ENCODE data around the gene ELF5.

ELF5 gene

GRCh38 chr11:34513682-34514449 is at the start of gene ELF5:
Gene ELF5 (minus strand): TSS chr11:34513794. CDS start chr11:34505749, 8,045 bp downstream.
- no peak within 1 kb of the TSS for H3K27ac Mint-ChIP-seq
- ATAC-seq (no peak), DNase-seq (no peak)
- H3K9me3 Mint-ChIP-seq, result no peaks in the 10 kb centered on the region
- H3K27me3 Mint-ChIP-seq, result peaks cover 2% of the 10 kb centered on the region
- H3K4me1 Mint-ChIP-seq, result no peaks in the 10 kb centered on the region
- H3K4me3 Mint-ChIP-seq, result no peak within 1 kb of the TSS
- no peaks in the 10 kb centered on the region for H3K36me3 Mint-ChIP-seq (ENCODE audit: low read depth)

- Mint-ChIP-seq H3K4me1 (no peaks in the 10 kb centered on the region), H3K4me3 (no peak overlapping the region), H3K27me3 (peaks cover 45% of the 10 kb centered on the region), H3K27ac (no peak overlapping the region), H3K36me3 (ENCODE audit: low read depth) (no peaks in the 10 kb centered on the region), H3K9me3 (no peaks in the 10 kb centered on the region)
- no peak for ATAC-seq
- no peak for DNase-seq
These were observed 49.4 kb upstream of the ELF5 start for GRCh38 chr11:34562976-34563375.

- Mint-ChIP-seq H3K27ac (no peak overlapping the region), H3K36me3 (ENCODE audit: low read depth) (no peaks in the 10 kb centered on the region)
These were observed 46.9 kb upstream of the ELF5 start for GRCh38 chr11:34560511-34560910.

GRCh38 chr11:34558673-34559072 is 45.1 kb upstream of the ELF5 start:
- Mint-ChIP-seq H3K4me3 (no peak overlapping the region), H3K9me3 (no peaks in the 10 kb centered on the region), H3K27ac (no peak overlapping the region), H3K36me3 (ENCODE audit: low read depth) (no peaks in the 10 kb centered on the region), H3K27me3 (peaks cover 26% of the 10 kb centered on the region), H3K4me1 (no peaks in the 10 kb centered on the region)
- no peak for DNase-seq
- ATAC-seq, result no peak

More at GRCh38 chr11:34560511-34560910, 46.9 kb upstream of the ELF5 start:
- H3K4me3 Mint-ChIP-seq, result no peak overlapping the region
- no peaks in the 10 kb centered on the region for H3K4me1 Mint-ChIP-seq
- H3K9me3 Mint-ChIP-seq, result no peaks in the 10 kb centered on the region
- ATAC-seq, result no peak
- DNase-seq, result no peak
- H3K27me3 Mint-ChIP-seq, result peaks cover 36% of the 10 kb centered on the region

- ATAC-seq (no peak), DNase-seq (no peak)
- H3K4me1 Mint-ChIP-seq, result no peaks in the 10 kb centered on the region
- no peak overlapping the region for H3K27ac Mint-ChIP-seq
- no peaks in the 10 kb centered on the region for H3K9me3 Mint-ChIP-seq
- H3K4me3 Mint-ChIP-seq, result no peak overlapping the region
- H3K27me3 Mint-ChIP-seq, result peaks cover 24% of the 10 kb centered on the region
- no peaks in the 10 kb centered on the region for H3K36me3 Mint-ChIP-seq (ENCODE audit: low read depth)
These were observed 44.6 kb upstream of the ELF5 start for GRCh38 chr11:34558211-34558610.

- H3K4me1 Mint-ChIP-seq, result no peaks in the 10 kb centered on the region
- no peaks in the 10 kb centered on the region for H3K36me3 Mint-ChIP-seq (ENCODE audit: low read depth)
- no peaks in the 10 kb centered on the region for H3K27me3 Mint-ChIP-seq
- ATAC-seq (no peak), DNase-seq (no peak)
- H3K27ac Mint-ChIP-seq, result no peak overlapping the region
- H3K4me3 Mint-ChIP-seq, result no peak overlapping the region
- no peaks in the 10 kb centered on the region for H3K9me3 Mint-ChIP-seq
These were observed 38.7 kb upstream of the ELF5 start for GRCh38 chr11:34552270-34552669.

GRCh38 chr11:34549271-34549670 is 35.7 kb upstream of the ELF5 start:
- no peaks in the 10 kb centered on the region for H3K9me3 Mint-ChIP-seq
- H3K4me3 Mint-ChIP-seq, result no peak overlapping the region
- H3K4me1 Mint-ChIP-seq, result no peaks in the 10 kb centered on the region
- ATAC-seq (no peak), DNase-seq (no peak)
- no peak overlapping the region for H3K27ac Mint-ChIP-seq
- peaks cover 4% of the 10 kb centered on the region for H3K27me3 Mint-ChIP-seq
- H3K36me3 Mint-ChIP-seq (ENCODE audit: low read depth), result no peaks in the 10 kb centered on the region

- no peak overlapping the region for H3K27ac Mint-ChIP-seq
- no peaks in the 10 kb centered on the region for H3K4me1 Mint-ChIP-seq
- H3K9me3 Mint-ChIP-seq, result no peaks in the 10 kb centered on the region
- peaks cover 8% of the 10 kb centered on the region for H3K27me3 Mint-ChIP-seq
- DNase-seq, result no peak
- no peak overlapping the region for H3K4me3 Mint-ChIP-seq
- no peak for ATAC-seq
- no peaks in the 10 kb centered on the region for H3K36me3 Mint-ChIP-seq (ENCODE audit: low read depth)
These were observed 34.7 kb upstream of the ELF5 start for GRCh38 chr11:34548278-34548677.

- no peak for DNase-seq
- Mint-ChIP-seq H3K4me1 (no peaks in the 10 kb centered on the region), H3K27me3 (peaks cover 10% of the 10 kb centered on the region), H3K27ac (no peak overlapping the region), H3K9me3 (no peaks in the 10 kb centered on the region), H3K4me3 (no peak overlapping the region), H3K36me3 (ENCODE audit: low read depth) (no peaks in the 10 kb centered on the region)
- ATAC-seq, result no peak
These were observed 33.1 kb upstream of the ELF5 start for GRCh38 chr11:34546511-34547209.

- Mint-ChIP-seq H3K27me3 (peaks cover 23% of the 10 kb centered on the region), H3K4me1 (no peaks in the 10 kb centered on the region), H3K9me3 (no peaks in the 10 kb centered on the region), H3K27ac (no peak overlapping the region), H3K36me3 (ENCODE audit: low read depth) (no peaks in the 10 kb centered on the region), H3K4me3 (no peak overlapping the region)
- no peak for ATAC-seq
- DNase-seq, result no peak
These were observed 28.5 kb upstream of the ELF5 start for GRCh38 chr11:34542089-34542488.

- no peaks in the 10 kb centered on the region for H3K9me3 Mint-ChIP-seq
- no peak overlapping the region for H3K27ac Mint-ChIP-seq
- no peak overlapping the region for H3K4me3 Mint-ChIP-seq
- no peak for DNase-seq
- no peak for ATAC-seq
- H3K27me3 Mint-ChIP-seq, result peaks cover 23% of the 10 kb centered on the region
- no peaks in the 10 kb centered on the region for H3K36me3 Mint-ChIP-seq (ENCODE audit: low read depth)
- no peaks in the 10 kb centered on the region for H3K4me1 Mint-ChIP-seq
These were observed 27.3 kb upstream of the ELF5 start for GRCh38 chr11:34540870-34541269.

GRCh38 chr11:34537636-34538035 is 24.0 kb upstream of the ELF5 start:
- Mint-ChIP-seq H3K27me3 (peaks cover 19% of the 10 kb centered on the region), H3K4me1 (no peaks in the 10 kb centered on the region), H3K27ac (no peak overlapping the region), H3K9me3 (peaks cover 5% of the 10 kb centered on the region), H3K4me3 (no peak overlapping the region), H3K36me3 (ENCODE audit: low read depth) (no peaks in the 10 kb centered on the region)
- ATAC-seq (no peak), DNase-seq (no peak)

- Mint-ChIP-seq H3K9me3 (peaks cover 5% of the 10 kb centered on the region), H3K36me3 (ENCODE audit: low read depth) (no peaks in the 10 kb centered on the region), H3K4me3 (no peak overlapping the region), H3K27me3 (peaks cover 18% of the 10 kb centered on the region), H3K4me1 (no peaks in the 10 kb centered on the region), H3K27ac (no peak overlapping the region)
- ATAC-seq (no peak), DNase-seq (no peak)
These were observed 22.5 kb upstream of the ELF5 start for GRCh38 chr11:34536056-34536455.

- Mint-ChIP-seq H3K27ac (no peak overlapping the region), H3K27me3 (peaks cover 14% of the 10 kb centered on the region), H3K9me3 (peaks cover 5% of the 10 kb centered on the region), H3K36me3 (ENCODE audit: low read depth) (no peaks in the 10 kb centered on the region), H3K4me3 (no peak overlapping the region), H3K4me1 (no peaks in the 10 kb centered on the region)
- no peak for ATAC-seq
- DNase-seq, result no peak
These were observed 21.2 kb upstream of the ELF5 start for GRCh38 chr11:34534826-34535225.

- Mint-ChIP-seq H3K4me3 (no peak overlapping the region), H3K9me3 (peaks cover 5% of the 10 kb centered on the region), H3K27ac (no peak overlapping the region), H3K27me3 (peaks cover 16% of the 10 kb centered on the region), H3K4me1 (no peaks in the 10 kb centered on the region), H3K36me3 (ENCODE audit: low read depth) (no peaks in the 10 kb centered on the region)
- ATAC-seq (no peak), DNase-seq (no peak)
These were observed 18.1 kb upstream of the ELF5 start for GRCh38 chr11:34531663-34532062.

Measured in activated naive CD8-positive, alpha-beta T cell treated with anti-CD3 and anti-CD28 coated beads, Interleukin-2, amount 50 U/mL, for 24 hours (primary cell).